Neural crest cell (in vitro differentiated cells): Measurements from ENCODE around the gene PEMT. TPM values are rescaled to one million over a fixed set of nuclear protein-coding genes. Genes with fewer than 3 reads are reported as not detected.
A peak's percentile ranks its signal among the peaks of the same experiment; 100 is the strongest.

Experiments used
- DNase-seq: peaks from one replicate; pipeline ENCODE4 v3.0.0; 2021; ENCODE audit warnings: low read depth, mixed read lengths, low spot score
- H3K27ac Mint-ChIP-seq: one replicate; pipeline ENCODE4 v1.8.0; 2021; ENCODE audit warnings: mild to moderate bottlenecking, mixed read lengths; ENCODE audit not compliant: unreplicated experiment
- H3K27me3 Mint-ChIP-seq: 2 replicates; pipeline ENCODE4 v1.8.0; 2021; ENCODE audit warnings: low read depth, mild to moderate bottlenecking, mixed read lengths
- H3K36me3 Mint-ChIP-seq: 2 replicates; pipeline ENCODE4 v1.8.0; 2021; ENCODE audit warnings: low read depth, mild to moderate bottlenecking, mixed read lengths
- H3K4me1 Mint-ChIP-seq: 2 replicates; pipeline ENCODE4 v1.8.0; 2021; ENCODE audit warnings: mixed read lengths
- H3K4me3 Mint-ChIP-seq: one replicate; pipeline ENCODE4 v1.8.0; 2021; ENCODE audit warnings: mild to moderate bottlenecking, mixed read lengths
- H3K9me3 Mint-ChIP-seq: 2 replicates; pipeline ENCODE4 v1.8.0; 2021; ENCODE audit warnings: mixed read lengths
- total RNA-seq: library from RNA; stranded (reverse); gene quantifications from 2 replicates; pipeline ENCODE4 v1.2.1, GENCODE V29; 2021
- TF ChIP-seq, protein P1 (sequence below): fragments of 200-600 bp; sonication (generic); conservative IDR thresholded peaks from 2 replicates; pipeline ENCODE4 v1.5.0; 2021; ENCODE audit warnings: antibody characterized with exemption, mild to moderate bottlenecking

Gene PEMT
- total RNA-seq, 1 donor from 2014 or later = 43.0 TPM

DNA sequence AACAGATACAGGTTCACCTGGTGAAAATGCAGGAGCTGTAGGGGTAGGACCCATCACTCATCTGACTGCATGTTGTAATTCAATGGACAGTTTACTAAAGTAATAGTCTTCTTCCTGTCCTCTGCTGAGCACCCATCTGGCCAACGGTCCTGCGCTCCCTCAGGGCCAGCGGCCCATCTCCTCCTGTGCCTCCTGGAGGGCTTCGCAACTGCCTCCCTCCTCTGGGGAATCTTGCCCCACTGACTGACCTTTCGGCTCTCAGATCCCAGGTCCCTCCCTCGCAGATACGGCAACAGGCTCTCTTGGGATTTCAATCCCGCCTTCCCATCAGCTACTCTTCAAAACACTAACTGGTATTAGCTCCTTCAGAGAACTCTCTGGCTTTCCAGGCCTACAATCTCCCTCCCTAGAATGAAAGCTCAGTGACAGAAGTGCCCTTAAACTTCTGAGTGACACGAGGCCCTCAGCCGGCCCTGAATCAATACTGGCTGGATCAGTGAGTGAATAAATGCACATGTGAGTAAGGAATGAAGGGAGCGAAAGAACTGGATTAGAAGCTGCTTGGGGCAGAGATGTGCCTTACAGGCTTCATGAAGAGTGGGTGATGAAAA lies 1.3 kb downstream of the PEMT start:
- Mint-ChIP-seq H3K4me1 (peaks cover 19% of the 10 kb centered on the region), H3K4me3 (peak overlapping the region; percentile 96), H3K36me3 (no peaks in the 10 kb centered on the region), H3K27me3 (no peaks in the 10 kb centered on the region), H3K27ac (peak overlapping the region; percentile 43), H3K9me3 (no peaks in the 10 kb centered on the region)
- DNase-seq = no peak
- TF ChIP-seq, protein P1, sequence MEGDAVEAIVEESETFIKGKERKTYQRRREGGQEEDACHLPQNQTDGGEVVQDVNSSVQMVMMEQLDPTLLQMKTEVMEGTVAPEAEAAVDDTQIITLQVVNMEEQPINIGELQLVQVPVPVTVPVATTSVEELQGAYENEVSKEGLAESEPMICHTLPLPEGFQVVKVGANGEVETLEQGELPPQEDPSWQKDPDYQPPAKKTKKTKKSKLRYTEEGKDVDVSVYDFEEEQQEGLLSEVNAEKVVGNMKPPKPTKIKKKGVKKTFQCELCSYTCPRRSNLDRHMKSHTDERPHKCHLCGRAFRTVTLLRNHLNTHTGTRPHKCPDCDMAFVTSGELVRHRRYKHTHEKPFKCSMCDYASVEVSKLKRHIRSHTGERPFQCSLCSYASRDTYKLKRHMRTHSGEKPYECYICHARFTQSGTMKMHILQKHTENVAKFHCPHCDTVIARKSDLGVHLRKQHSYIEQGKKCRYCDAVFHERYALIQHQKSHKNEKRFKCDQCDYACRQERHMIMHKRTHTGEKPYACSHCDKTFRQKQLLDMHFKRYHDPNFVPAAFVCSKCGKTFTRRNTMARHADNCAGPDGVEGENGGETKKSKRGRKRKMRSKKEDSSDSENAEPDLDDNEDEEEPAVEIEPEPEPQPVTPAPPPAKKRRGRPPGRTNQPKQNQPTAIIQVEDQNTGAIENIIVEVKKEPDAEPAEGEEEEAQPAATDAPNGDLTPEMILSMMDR = no peak

DNA sequence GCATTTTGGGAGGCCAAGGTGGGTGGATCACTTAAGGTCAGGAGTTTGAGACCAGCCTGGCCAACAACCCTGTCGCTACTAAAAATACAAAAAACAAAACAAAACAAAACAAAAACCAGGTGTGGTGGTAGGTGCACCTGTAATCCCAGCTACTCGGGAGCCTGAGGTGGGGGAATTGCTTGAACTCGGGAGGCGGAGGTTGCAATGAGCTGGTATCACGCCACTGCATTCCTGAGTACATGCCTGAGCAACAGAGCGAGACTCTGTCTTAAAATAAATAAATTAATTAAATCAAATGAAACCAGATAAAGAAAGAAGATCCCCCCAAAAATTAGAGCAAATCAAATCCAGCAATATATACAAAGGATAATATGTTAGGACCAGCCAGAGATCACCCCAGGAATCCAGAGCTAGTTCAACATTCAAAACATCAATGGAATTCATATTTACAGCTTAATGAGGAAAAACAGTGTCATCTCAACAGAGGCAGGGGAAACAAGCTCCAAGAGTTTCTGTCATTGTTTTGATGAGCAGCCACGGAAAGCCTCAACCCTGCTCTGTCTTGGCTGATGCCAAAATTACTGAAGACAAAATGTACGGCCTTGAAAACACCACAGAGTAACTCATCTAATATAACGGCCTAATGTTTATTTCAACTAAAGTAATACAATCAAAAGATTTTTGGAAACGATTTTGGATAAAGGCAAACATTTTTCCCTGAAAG lies 3.7 kb downstream of the PEMT start:
- no peaks in the 10 kb centered on the region for H3K36me3 Mint-ChIP-seq
- peak overlapping the region; percentile 49 for H3K4me3 Mint-ChIP-seq
- H3K4me1 Mint-ChIP-seq = peaks cover 19% of the 10 kb centered on the region
- no peaks in the 10 kb centered on the region for H3K27me3 Mint-ChIP-seq
- DNase-seq = no peak
- H3K9me3 Mint-ChIP-seq = no peaks in the 10 kb centered on the region
- no peak overlapping the region for H3K27ac Mint-ChIP-seq
- TF ChIP-seq, protein P1 = no peak

DNA sequence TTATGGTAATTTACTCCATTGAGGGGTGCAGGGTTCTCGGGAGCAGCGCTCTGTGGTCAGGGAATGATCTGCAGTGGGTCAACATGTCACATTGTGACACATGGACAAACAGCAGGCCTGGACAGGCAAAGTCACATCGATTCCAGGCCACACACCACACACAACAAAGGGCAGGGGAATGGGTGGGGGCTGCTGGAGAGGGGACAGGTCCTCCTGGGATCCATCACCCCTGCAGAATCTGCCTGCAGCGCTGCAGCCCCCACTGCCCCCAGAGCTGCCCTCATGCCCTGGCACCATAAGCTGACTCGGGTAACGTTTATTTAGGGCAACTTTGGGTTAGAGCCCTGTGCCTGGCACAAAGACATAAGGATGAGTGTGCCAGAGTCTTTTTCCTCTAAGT lies 9.1 kb downstream of the PEMT start:
- Mint-ChIP-seq H3K4me3 (no peak overlapping the region), H3K9me3 (no peaks in the 10 kb centered on the region), H3K27ac (peak overlapping the region; percentile 19), H3K27me3 (no peaks in the 10 kb centered on the region), H3K36me3 (no peaks in the 10 kb centered on the region), H3K4me1 (peaks cover 4% of the 10 kb centered on the region)
- no peak for DNase-seq
- TF ChIP-seq, protein P1 = no peak

DNA sequence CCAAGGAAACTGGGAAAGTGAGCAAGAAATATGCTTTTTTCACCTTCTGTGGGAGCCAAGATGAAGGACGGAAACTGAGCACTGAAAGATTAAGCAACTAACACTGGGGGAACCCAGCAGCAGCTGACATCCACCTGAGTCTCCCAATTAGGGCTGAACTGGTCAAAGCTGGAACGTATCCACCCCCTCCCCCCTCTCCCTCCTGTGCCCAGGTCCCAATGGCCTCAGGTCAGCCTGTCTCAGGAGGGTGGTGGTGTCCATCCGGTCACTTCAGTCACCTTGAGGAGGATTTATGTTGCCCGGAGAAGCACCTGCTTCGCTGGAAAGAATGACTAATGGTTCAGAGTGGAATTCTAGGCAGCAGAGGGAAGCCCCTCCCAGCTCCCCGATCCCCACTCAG lies 10.0 kb downstream of the PEMT start:
- no peak for DNase-seq
- peaks cover 4% of the 10 kb centered on the region for H3K4me1 Mint-ChIP-seq
- no peaks in the 10 kb centered on the region for H3K27me3 Mint-ChIP-seq
- no peaks in the 10 kb centered on the region for H3K9me3 Mint-ChIP-seq
- H3K4me3 Mint-ChIP-seq = no peak overlapping the region
- no peak overlapping the region for H3K27ac Mint-ChIP-seq
- TF ChIP-seq, protein P1 = no peak
- H3K36me3 Mint-ChIP-seq = no peaks in the 10 kb centered on the region

DNA sequence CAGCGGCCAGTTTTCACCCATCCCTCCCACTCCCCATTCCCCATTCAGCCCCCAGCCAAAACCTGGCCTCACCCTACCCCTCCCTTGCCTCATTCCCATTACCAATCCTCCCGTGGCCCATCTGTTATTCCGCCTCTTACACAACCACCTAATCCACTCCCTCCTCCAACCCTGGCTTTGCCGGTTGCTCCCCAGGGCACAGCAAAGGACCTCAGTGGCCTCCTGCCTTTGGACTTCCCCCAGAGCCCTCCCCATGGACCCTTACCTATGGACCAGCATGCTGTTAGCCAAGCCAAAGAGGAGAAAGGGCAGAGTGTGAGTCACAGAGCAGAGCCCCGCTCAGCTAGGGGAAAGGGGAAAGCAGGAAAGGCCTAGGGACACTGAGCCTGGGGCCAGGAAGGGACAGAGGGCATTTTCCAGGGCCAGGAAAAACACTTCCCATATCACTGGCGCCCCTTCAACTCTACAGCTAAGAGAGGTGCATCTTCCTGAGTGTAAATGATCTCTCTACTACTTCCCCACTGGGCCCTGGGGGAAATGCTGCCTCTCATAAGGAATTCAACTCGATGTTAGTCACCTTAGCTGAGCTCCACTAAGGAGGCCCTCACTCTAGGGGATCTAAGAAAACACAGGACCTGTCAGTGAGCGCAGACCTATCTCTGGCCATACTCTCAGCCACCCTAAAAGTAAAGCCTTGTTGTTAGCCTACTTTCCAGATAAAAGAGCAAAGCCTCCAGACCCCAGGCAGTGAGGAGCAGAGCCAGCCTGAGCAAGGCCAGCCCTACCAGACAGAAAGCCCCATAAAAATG lies 10.6 kb downstream of the PEMT start:
- Mint-ChIP-seq H3K4me1 (peaks cover 4% of the 10 kb centered on the region), H3K27me3 (no peaks in the 10 kb centered on the region), H3K9me3 (no peaks in the 10 kb centered on the region), H3K36me3 (no peaks in the 10 kb centered on the region), H3K4me3 (no peak overlapping the region), H3K27ac (peak overlapping the region; percentile 60)
- TF ChIP-seq, protein P1 = no peak
- no peak for DNase-seq
